Caco-2 (cell line): ENCODE data around the gene EFCAB12. TPM values are rescaled to one million over a fixed set of nuclear protein-coding genes. Genes with fewer than 3 reads are reported as not detected.
"Not testable (repeated sequence)": the region's sequence is repeated elsewhere in the genome, so short reads cannot be mapped to it uniquely, and the experiment has no call there.

ENCODE experiments used
- BruUV-seq: library from RNA; stranded (reverse); fragments of 400-500 nt; replicated peaks from 2 replicates; lab custom pipeline; 2021; lab: Mats Ljungman, UMichigan
- CTCF ChIA-PET: fragments of 300-600 bp; sonication (Branson Sonifier 250); formaldehyde crosslinking; loops from one replicate; lab custom pipeline; 2022; ENCODE audit warnings: antibody characterized with exemption; lab: Charles Lee
- POLR2A ChIA-PET: fragments of 300-600 bp; sonication (Branson Sonifier 250); formaldehyde crosslinking; loops from one replicate; lab custom pipeline; 2022; ENCODE audit warnings: antibody characterized with exemption; lab: Charles Lee
- DNase-seq, 2 experiments: peaks; one replicate each; pipeline versions ENCODE4 v3.0.0 to v3.0.0-alpha.2; 2020 to 2022
- H3K27me3 ChIP-seq: replicated peaks from 2 replicates; pipeline ENCODE4 v1.6.0; 2011; ENCODE audit warnings: low read length; ENCODE audit not compliant: control insufficient read depth, insufficient read depth
- H3K36me3 ChIP-seq: 2 replicates; pipeline ENCODE4 v1.5.1; 2011; ENCODE audit warnings: low read length; ENCODE audit not compliant: control insufficient read depth, insufficient read depth
- H3K4me1 ChIP-seq: fragments of 250-450 bp; sonication (Bioruptor Pico); 2 replicates; pipeline ENCODE4 v1.5.1; 2020; ENCODE audit warnings: mild to moderate bottlenecking
- H3K4me3 ChIP-seq: 2 replicates; pipeline ENCODE4 v1.5.1; 2011; ENCODE audit warnings: low read depth, mild to moderate bottlenecking, control low read depth, low read length
- H3K9me3 ChIP-seq: fragments of 250-450 bp; sonication (Bioruptor Pico); 2 replicates; pipeline ENCODE4 v1.5.1; 2020; ENCODE audit warnings: mild to moderate bottlenecking, moderate library complexity
- H3K27ac Mint-ChIP-seq: one replicate; pipeline ENCODE4 v1.8.0; 2022; ENCODE audit warnings: mixed read lengths; ENCODE audit not compliant: unreplicated experiment
- H3K27me3 Mint-ChIP-seq: one replicate; pipeline ENCODE4 v1.8.0; 2022; ENCODE audit warnings: mixed read lengths; ENCODE audit not compliant: insufficient read depth, unreplicated experiment
- H3K36me3 Mint-ChIP-seq: one replicate; pipeline ENCODE4 v1.8.0; 2022; ENCODE audit warnings: mild to moderate bottlenecking, mixed read lengths; ENCODE audit not compliant: insufficient read depth, unreplicated experiment
- H3K4me1 Mint-ChIP-seq: one replicate; pipeline ENCODE4 v1.8.0; 2022; ENCODE audit warnings: low read depth, mixed read lengths; ENCODE audit not compliant: unreplicated experiment
- H3K4me3 Mint-ChIP-seq: one replicate; pipeline ENCODE4 v1.8.0; 2022; ENCODE audit warnings: mild to moderate bottlenecking, moderate library complexity, mixed read lengths; ENCODE audit not compliant: unreplicated experiment
- H3K9me3 Mint-ChIP-seq: one replicate; pipeline ENCODE4 v1.8.0; 2022; ENCODE audit warnings: mixed read lengths; ENCODE audit not compliant: unreplicated experiment
- intact Hi-C: fragments of 100-400 bp; cut with micrococcal nuclease; formaldehyde crosslinking; loops from one replicate; pipeline ENCODE4 v1.10.0; 2022; ENCODE audit not compliant: unreplicated experiment
- total RNA-seq: library from RNA; stranded (reverse); gene quantifications from 2 replicates; pipeline ENCODE4 v1.2.3, GENCODE V29; 2022
- TF ChIP-seq, protein P1 (sequence below), 2 experiments: fragments of 200-600 bp in 1 of 2; IDR thresholded peaks; 1 replicate in 1 of 2; 2 replicates in 1 of 2; pipeline versions ENCODE4 v1.5.1 to v1.8.0; 2011 to 2022; ENCODE audit warnings: antibody characterized with exemption in 1 of 2, control low read depth in 1 of 2, inconsistent platforms in 1 of 2, low read depth in 1 of 2, low read length in 1 of 2, mild to moderate bottlenecking in 1 of 2, moderate library complexity in 1 of 2; ENCODE audit not compliant: insufficient read depth in 1 of 2, severe bottlenecking in 1 of 2, unreplicated experiment in 1 of 2

EFCAB12 gene
- total RNA-seq, 1 experiment from 2014 or later = 0.14 TPM

DNA sequence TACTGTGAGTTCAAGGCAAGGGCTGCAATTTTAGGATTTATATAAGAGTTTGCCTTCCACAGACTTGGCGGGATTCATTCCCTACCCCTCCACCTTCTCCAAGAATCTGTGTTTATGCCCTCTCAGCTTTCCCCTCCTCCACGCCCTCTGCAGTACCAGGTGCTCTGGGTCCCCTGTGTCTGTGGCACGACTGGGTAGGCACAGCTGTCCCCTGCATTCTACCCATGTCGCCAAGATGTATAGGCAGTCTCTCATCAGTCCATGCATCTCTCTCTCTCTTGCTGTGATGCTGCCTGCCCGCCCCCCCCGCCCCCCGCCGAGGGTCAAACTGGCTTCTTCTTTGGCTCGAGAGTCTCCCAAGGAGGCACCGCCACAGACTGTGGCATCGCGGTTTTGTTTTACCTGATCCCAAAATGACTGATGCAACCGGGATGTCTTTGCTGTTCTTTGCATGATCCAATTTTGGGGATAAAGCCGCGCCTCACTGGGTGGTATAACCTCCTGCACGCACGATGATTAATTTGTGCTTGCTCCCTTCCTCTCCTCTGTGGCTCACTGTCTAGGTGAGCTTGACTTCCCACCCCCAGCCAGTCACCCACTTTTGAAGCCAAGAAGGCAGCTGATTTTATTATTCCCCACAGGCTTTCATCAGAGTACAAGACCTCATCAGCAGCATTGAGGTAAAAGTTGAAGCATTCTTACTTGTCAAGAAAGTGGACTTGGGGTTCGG lies 43.7 kb downstream of the EFCAB12 start:
- POLR2A ChIA-PET = interaction anchor here (0.6 kb wide), 1 partner anchor 628 kb away, joined by 11 read pairs; no protein-coding TSS in a partner anchor
- no peaks in the 10 kb centered on the region for H3K9me3 Mint-ChIP-seq
- intact Hi-C loops = loop anchor here (5.0 kb wide), 4 partner anchors 38 to 243 kb away; partner anchors contain the start of gene MBD4

DNA sequence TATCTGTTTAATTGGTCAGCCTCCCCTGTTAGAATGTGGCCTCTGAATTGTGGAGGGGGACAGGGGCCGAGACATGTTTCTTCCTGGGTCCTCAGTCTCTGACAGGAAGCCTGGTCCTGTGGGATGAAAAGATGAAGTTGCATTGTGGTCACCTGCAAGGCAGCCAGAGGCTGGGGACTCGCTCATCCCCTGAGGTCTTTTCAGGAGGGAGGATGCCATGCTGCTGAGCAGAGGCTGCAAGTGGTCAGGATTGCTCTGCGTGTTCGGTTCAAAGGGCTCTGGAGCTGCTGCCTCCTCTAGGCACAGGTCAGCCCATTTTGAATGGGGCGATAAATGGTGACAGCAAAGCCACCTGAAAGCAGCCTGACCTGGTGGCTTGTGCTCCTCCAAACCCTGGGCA lies 44.3 kb downstream of the EFCAB12 start:
- H3K36me3 ChIP-seq, H3K4me3 Mint-ChIP-seq, DNase-seq, H3K4me1 ChIP-seq, H3K27ac Mint-ChIP-seq, H3K4me3 ChIP-seq, H3K27me3 ChIP-seq, POLR2A ChIA-PET, H3K9me3 Mint-ChIP-seq, H3K27me3 Mint-ChIP-seq, BruUV-seq: not testable (repeated sequence)
- H3K9me3 ChIP-seq = peaks cover 12% of the 10 kb centered on the region; the same call in 1 of the 2 replicates
- intact Hi-C loops = loop anchor here (5.0 kb wide), 4 partner anchors 38 to 243 kb away; partner anchors contain the start of gene MBD4
- CTCF ChIA-PET = interaction anchor here (0.9 to 1.5 kb wide), 3 partner anchors 60 to 106 kb away, joined by 3 to 36 read pairs (median 7); no protein-coding TSS in a partner anchor
- Mint-ChIP-seq H3K36me3 (peaks cover 33% of the 10 kb centered on the region), H3K4me1 (peaks cover 10% of the 10 kb centered on the region)

More for the DNA sequence above, 43.7 kb downstream of the EFCAB12 start:
- peaks cover 5% of the 10 kb centered on the region; the same call in 1 of the 2 replicates for H3K9me3 ChIP-seq
- no peak overlapping the region for H3K27ac Mint-ChIP-seq
- H3K4me3 ChIP-seq = no peak overlapping the region
- peaks cover 8% of the 10 kb centered on the region for H3K4me1 ChIP-seq
- no peaks in the 10 kb centered on the region for H3K27me3 Mint-ChIP-seq
- H3K4me3 Mint-ChIP-seq = no peak overlapping the region
- no peak for DNase-seq
- peaks cover 16% of the 10 kb centered on the region for H3K4me1 Mint-ChIP-seq
- TF ChIP-seq, protein P1, sequence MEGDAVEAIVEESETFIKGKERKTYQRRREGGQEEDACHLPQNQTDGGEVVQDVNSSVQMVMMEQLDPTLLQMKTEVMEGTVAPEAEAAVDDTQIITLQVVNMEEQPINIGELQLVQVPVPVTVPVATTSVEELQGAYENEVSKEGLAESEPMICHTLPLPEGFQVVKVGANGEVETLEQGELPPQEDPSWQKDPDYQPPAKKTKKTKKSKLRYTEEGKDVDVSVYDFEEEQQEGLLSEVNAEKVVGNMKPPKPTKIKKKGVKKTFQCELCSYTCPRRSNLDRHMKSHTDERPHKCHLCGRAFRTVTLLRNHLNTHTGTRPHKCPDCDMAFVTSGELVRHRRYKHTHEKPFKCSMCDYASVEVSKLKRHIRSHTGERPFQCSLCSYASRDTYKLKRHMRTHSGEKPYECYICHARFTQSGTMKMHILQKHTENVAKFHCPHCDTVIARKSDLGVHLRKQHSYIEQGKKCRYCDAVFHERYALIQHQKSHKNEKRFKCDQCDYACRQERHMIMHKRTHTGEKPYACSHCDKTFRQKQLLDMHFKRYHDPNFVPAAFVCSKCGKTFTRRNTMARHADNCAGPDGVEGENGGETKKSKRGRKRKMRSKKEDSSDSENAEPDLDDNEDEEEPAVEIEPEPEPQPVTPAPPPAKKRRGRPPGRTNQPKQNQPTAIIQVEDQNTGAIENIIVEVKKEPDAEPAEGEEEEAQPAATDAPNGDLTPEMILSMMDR (IDR thresholded peaks at IDR 0.05; ENCODE audit: insufficient read depth in 1 of 2, low read depth in 1 of 2, low read length in 1 of 2, severe bottlenecking in 1 of 2, unreplicated experiment in 1 of 2) = no peak
- H3K36me3 ChIP-seq = peaks cover 1% of the 10 kb centered on the region; the same call in 1 of the 2 replicates
- no peaks in the 10 kb centered on the region for H3K27me3 ChIP-seq
- peaks cover 40% of the 10 kb centered on the region for H3K36me3 Mint-ChIP-seq
- no TSS peak for BruUV-seq
- CTCF ChIA-PET = interaction anchor here (1.2 kb wide), 1 partner anchor 106 kb away, joined by 3 read pairs; no protein-coding TSS in a partner anchor

DNA sequence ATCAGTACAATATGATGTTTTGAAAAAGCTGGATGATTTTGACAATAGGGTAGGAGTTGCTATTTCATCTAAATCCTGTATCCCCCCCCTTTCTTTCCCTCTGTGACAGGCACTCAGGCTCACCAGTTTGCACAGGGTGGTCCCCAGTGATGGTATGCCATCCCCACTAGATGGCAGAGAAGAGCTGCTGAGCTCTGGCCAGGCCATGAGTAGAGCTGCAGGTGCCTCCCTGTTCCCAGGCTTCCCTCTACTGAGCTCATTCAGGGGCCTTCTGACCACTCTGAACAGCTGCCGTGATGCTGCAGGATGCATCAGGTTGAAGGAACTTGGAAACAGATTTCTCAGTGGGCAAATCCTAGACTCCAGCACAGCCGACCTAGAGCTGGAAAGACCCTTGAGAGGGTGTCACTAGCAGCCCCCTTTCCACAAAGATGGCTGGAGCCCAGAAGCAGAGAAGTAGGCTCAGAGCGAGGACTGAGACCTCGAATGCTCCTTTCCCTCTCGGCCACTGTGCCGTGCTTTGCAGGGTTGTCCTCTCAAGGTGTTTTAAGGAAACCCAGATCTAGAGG lies 45.1 kb downstream of the EFCAB12 start:
- H3K9me3 ChIP-seq = peaks cover 19% of the 10 kb centered on the region; the same call in 1 of the 2 replicates
- H3K4me3 ChIP-seq = no peak overlapping the region
- H3K27ac Mint-ChIP-seq = no peak overlapping the region
- peaks cover 5% of the 10 kb centered on the region for H3K4me1 Mint-ChIP-seq
- BruUV-seq = no TSS peak
- no peaks in the 10 kb centered on the region for H3K36me3 ChIP-seq
- CTCF ChIA-PET = interaction anchor here (0.5 to 1.5 kb wide), 22 partner anchors 8 to 446 kb away, joined by 3 to 36 read pairs (median 4); partner anchors contain the start of genes EFCAB12, IFT122 and MBD4
- peak; percentile 73 to 79 for DNase-seq
- intact Hi-C loops = loop anchor here (1.0 to 5.0 kb wide), 6 partner anchors 15 to 446 kb away; partner anchors contain the start of gene MBD4
- H3K4me1 ChIP-seq = no peaks in the 10 kb centered on the region
- H3K27me3 Mint-ChIP-seq = no peaks in the 10 kb centered on the region
- TF ChIP-seq, protein P1 (IDR thresholded peaks at IDR 0.05; ENCODE audit: insufficient read depth in 1 of 2, low read depth in 1 of 2, low read length in 1 of 2, severe bottlenecking in 1 of 2, unreplicated experiment in 1 of 2) = peak; percentile 82 to 88
- no peaks in the 10 kb centered on the region for H3K9me3 Mint-ChIP-seq
- H3K36me3 Mint-ChIP-seq = peaks cover 26% of the 10 kb centered on the region
- no peaks in the 10 kb centered on the region for H3K27me3 ChIP-seq
- no peak overlapping the region for H3K4me3 Mint-ChIP-seq
- POLR2A ChIA-PET = no interaction called here
